Ishikawa (cell line): ENCODE data around the gene STAG2.
A peak's percentile ranks its signal among the peaks of the same experiment; 100 is the strongest.

Experiments
- CEBPB ChIP-seq: IDR thresholded peaks from 2 replicates; pipeline ENCODE4 v1.6.1; 2012
- CREB1 ChIP-seq: IDR thresholded peaks from 2 replicates; pipeline ENCODE4 v1.6.1; 2012; ENCODE audit warnings: low read depth
- EGR1 ChIP-seq: IDR thresholded peaks from 2 replicates; pipeline ENCODE4 v1.6.1; 2012
- EP300 ChIP-seq: IDR thresholded peaks from 2 replicates; pipeline ENCODE4 v1.6.1; 2012; ENCODE audit warnings: borderline replicate concordance
- FOXM1 ChIP-seq: IDR thresholded peaks from 2 replicates; pipeline ENCODE4 v1.6.1; 2012; ENCODE audit warnings: low read depth, borderline replicate concordance
- NFIC ChIP-seq: IDR thresholded peaks from 2 replicates; pipeline ENCODE4 v1.6.1; 2012
- RAD21 ChIP-seq: IDR thresholded peaks from 2 replicates; pipeline ENCODE4 v1.6.1; 2012; ENCODE audit warnings: low read depth
- TAF1 ChIP-seq: IDR thresholded peaks from 2 replicates; pipeline ENCODE4 v1.6.1; 2012; ENCODE audit warnings: low read depth, mild to moderate bottlenecking
- TCF12 ChIP-seq: IDR thresholded peaks from 2 replicates; pipeline ENCODE4 v1.6.1; 2012; ENCODE audit warnings: low read depth
- TEAD4 ChIP-seq: IDR thresholded peaks from 2 replicates; pipeline ENCODE4 v1.6.1; 2012
- YY1 ChIP-seq: IDR thresholded peaks from 2 replicates; pipeline ENCODE4 v1.6.1; 2012; ENCODE audit warnings: low read depth
- ZBTB7A ChIP-seq: IDR thresholded peaks from 2 replicates; pipeline ENCODE4 v1.6.1; 2012; ENCODE audit warnings: low read depth
- TF ChIP-seq, protein P1 (sequence below): IDR thresholded peaks from 2 replicates; pipeline ENCODE4 v1.6.1; 2012
- TF ChIP-seq, protein P2 (sequence below): IDR thresholded peaks from 2 replicates; pipeline ENCODE4 v1.6.1; 2012; ENCODE audit warnings: low read depth, mild to moderate bottlenecking
- TF ChIP-seq, protein P3 (sequence below): IDR thresholded peaks from 2 replicates; pipeline ENCODE4 v1.6.1; 2012

Gene STAG2

DNA sequence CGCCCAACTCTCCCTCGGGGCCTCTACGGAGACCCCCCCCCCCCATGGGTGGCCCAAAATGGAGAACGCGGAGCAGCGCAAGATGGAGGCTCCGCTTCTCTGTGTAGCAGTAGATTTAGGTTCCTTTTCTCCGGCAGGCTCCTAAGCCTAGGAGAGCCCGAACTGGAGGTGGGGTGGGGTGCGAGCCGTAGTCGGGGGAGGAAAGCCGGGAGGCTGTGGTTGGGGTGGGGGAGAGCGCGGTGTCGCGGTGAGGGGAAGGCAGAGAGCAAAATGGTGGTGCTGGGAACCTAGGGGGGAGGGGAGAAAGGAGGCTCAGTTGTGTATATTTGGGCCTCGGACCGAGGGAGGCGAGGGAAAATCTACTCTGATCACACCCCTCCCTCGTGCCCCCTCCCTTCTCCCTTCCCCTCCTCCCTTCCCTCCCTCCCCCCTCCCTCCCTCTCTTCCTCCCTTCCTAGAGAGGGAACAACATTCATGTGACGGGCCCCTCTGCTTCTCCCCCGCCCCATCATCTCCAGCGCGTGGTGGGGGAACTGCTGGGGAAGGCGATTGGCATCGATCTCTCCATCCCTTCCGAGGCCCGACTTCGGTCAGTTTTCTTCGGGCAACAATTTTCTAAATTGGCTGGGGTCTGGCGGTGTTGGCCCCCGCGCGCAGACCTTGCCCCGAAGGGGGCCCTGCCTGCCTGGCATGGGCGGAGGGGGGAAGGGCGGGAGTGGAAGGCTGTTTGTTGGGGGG, at the start of gene STAG2:
Gene STAG2 (plus strand): TSS at position 439 of the 738 bp plus-strand sequence. CDS start 60,922 bp downstream, outside the sequence.
- no peak for TF ChIP-seq NFIC
- no peak for TF ChIP-seq ZBTB7A
- TF ChIP-seq, protein P1, sequence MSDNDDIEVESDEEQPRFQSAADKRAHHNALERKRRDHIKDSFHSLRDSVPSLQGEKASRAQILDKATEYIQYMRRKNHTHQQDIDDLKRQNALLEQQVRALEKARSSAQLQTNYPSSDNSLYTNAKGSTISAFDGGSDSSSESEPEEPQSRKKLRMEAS = peak; percentile 50; the same call in 1 of the 2 replicates
- TF ChIP-seq YY1 = peak; percentile 83
- TF ChIP-seq CEBPB = no peak
- TF ChIP-seq TCF12 = no peak
- TF ChIP-seq CREB1 = no peak
- peak; percentile 59 for TF ChIP-seq TAF1
- TF ChIP-seq TEAD4 = no peak; the same call in 1 of the 2 replicates
- TF ChIP-seq, protein P2, sequence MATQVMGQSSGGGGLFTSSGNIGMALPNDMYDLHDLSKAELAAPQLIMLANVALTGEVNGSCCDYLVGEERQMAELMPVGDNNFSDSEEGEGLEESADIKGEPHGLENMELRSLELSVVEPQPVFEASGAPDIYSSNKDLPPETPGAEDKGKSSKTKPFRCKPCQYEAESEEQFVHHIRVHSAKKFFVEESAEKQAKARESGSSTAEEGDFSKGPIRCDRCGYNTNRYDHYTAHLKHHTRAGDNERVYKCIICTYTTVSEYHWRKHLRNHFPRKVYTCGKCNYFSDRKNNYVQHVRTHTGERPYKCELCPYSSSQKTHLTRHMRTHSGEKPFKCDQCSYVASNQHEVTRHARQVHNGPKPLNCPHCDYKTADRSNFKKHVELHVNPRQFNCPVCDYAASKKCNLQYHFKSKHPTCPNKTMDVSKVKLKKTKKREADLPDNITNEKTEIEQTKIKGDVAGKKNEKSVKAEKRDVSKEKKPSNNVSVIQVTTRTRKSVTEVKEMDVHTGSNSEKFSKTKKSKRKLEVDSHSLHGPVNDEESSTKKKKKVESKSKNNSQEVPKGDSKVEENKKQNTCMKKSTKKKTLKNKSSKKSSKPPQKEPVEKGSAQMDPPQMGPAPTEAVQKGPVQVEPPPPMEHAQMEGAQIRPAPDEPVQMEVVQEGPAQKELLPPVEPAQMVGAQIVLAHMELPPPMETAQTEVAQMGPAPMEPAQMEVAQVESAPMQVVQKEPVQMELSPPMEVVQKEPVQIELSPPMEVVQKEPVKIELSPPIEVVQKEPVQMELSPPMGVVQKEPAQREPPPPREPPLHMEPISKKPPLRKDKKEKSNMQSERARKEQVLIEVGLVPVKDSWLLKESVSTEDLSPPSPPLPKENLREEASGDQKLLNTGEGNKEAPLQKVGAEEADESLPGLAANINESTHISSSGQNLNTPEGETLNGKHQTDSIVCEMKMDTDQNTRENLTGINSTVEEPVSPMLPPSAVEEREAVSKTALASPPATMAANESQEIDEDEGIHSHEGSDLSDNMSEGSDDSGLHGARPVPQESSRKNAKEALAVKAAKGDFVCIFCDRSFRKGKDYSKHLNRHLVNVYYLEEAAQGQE = no peak
- TF ChIP-seq EP300 = no peak
- TF ChIP-seq, protein P3, sequence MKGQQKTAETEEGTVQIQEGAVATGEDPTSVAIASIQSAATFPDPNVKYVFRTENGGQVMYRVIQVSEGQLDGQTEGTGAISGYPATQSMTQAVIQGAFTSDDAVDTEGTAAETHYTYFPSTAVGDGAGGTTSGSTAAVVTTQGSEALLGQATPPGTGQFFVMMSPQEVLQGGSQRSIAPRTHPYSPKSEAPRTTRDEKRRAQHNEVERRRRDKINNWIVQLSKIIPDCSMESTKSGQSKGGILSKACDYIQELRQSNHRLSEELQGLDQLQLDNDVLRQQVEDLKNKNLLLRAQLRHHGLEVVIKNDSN = no peak
- TF ChIP-seq FOXM1 = no peak

DNA sequence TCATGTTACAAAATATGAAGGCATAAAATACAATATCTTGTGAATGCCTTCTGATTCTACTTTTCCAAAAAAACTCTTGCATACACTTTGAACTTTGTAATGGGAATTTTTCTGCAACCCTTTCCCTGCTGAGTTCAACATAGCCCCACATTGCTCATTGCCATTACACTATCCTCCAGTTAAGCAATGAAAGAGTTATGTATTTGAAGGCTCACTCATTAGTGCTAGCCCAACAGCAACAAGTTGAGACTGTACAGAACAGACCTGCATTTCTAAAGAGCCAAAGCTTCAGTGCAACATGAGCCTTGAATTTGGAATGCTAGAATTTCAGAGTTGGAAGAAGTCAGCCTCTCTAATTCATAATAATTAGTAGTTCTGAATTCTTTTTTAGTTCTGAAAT, 44.4 kb upstream of the STAG2 start:
- TF ChIP-seq ZBTB7A (no peak), FOXM1 (no peak), EGR1 (no peak), EP300 (no peak), CREB1 (no peak), NFIC (no peak), RAD21 (no peak), TEAD4 (no peak), CEBPB (no peak), TCF12 (no peak)
- TF ChIP-seq, protein P3 = no peak
- TF ChIP-seq, protein P1 = no peak

DNA sequence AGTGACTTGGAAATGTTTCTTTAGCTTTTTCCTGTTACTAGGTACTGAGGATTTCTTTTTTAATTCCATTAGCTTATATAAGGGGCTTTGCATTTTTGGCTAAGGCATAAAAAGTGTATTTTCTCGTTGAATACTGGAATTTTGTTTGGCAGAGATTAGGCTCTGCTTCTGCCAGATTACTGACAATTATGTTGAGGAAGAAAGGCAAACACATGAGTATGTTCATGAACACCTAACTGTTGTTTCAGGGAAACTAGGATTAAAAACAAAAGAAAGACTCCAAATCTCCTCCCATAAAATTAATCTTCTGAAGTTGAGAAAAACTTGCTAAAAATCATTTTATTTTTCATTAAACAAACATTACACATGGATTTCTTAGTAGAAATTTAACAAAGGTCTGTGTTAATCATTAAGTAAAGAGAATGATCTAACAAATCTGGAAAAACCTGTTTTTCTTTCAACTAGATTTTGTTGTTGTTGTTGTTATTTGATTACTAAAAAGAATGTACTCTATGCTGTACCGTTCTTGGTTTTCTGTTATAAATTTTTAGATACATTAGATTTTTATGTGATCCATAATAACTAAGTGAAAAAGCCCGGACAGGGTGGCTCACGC, 43.3 kb upstream of the STAG2 start:
- TF ChIP-seq RAD21 = no peak
- TF ChIP-seq, protein P1 = no peak
- no peak for TF ChIP-seq ZBTB7A
- TF ChIP-seq EGR1 = no peak
- TF ChIP-seq FOXM1 = no peak
- no peak for TF ChIP-seq CEBPB
- no peak for TF ChIP-seq TEAD4
- TF ChIP-seq CREB1 = no peak
- TF ChIP-seq, protein P2 = no peak
- TF ChIP-seq YY1 = no peak

DNA sequence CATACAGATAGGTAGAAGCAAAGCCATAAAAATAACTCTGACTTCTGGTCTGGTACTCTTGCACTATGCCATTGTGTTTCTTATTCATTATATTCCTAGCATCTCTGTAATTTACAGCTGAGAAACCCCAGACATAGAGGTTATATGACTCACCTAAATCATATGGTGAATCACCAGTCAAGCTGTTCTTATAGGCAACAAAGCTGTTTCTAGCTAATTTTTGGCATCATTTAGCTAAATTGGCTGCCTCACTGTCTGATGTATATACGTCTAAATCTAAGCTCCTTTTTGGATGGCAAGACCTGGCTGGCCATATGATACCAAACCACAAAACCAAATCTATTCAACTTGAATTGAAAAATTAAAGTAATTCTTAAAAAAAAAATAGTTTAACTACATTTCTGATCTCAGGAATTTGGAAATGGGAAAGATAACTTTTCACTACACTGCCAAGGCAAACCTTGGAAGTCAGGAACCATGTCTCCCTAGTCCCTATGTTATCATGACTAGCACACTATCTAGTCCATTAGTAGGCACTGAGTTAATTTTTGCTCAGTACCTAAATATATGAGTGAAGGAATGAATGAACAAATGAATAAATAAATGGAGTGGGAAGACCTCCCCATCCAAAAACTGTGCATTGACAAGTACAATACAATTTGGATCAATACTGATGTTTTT, 41.3 kb upstream of the STAG2 start:
- TF ChIP-seq NFIC = peak; percentile 24; the same call in 1 of the 2 replicates
- no peak for TF ChIP-seq TEAD4
- TF ChIP-seq, protein P3 = no peak
